MM.1S (cell line): ENCODE data around the gene ITGB3BP.

ENCODE experiments used
- DNase-seq: peaks from one replicate; pipeline ENCODE4 v3.0.0-alpha.2; 2015
- H2AFZ ChIP-seq: fragments of 300-600 bp; sonication (generic); 2 replicates; pipeline ENCODE4 v1.6.0; 2016; ENCODE audit warnings: antibody characterized with exemption, low read length
- H3F3A ChIP-seq: fragments of 300-600 bp; sonication (generic); 2 replicates; pipeline ENCODE4 v1.6.1; 2016; ENCODE audit warnings: mild to moderate bottlenecking, antibody characterized with exemption, low read length, moderate library complexity, mixed read lengths; ENCODE audit not compliant: insufficient read depth
- H3K27ac ChIP-seq: fragments of 300-600 bp; sonication (generic); 2 replicates; pipeline ENCODE4 v1.5.1; 2016; ENCODE audit warnings: mild to moderate bottlenecking, low read length
- H3K27me3 ChIP-seq: fragments of 300-600 bp; sonication (generic); replicated peaks from 2 replicates; pipeline ENCODE4 v1.6.0; 2016; ENCODE audit warnings: low read length; ENCODE audit not compliant: insufficient read depth
- H3K36me3 ChIP-seq: fragments of 300-600 bp; sonication (generic); replicated peaks from 2 replicates; pipeline ENCODE4 v1.6.1; 2016; ENCODE audit warnings: mild to moderate bottlenecking, low read length, mixed read lengths; ENCODE audit not compliant: insufficient read depth
- H3K4me1 ChIP-seq: fragments of 300-600 bp; sonication (generic); 2 replicates; pipeline ENCODE4 v1.6.1; 2016; ENCODE audit warnings: low read length, mixed read lengths
- H3K4me2 ChIP-seq: fragments of 300-600 bp; sonication (generic); 2 replicates; pipeline ENCODE4 v1.6.0; 2016; ENCODE audit warnings: low read depth, low read length
- H3K4me3 ChIP-seq: fragments of 300-600 bp; sonication (generic); 2 replicates; pipeline ENCODE4 v1.5.1; 2016; ENCODE audit warnings: low read length, mixed read lengths
- H3K79me2 ChIP-seq: fragments of 300-600 bp; sonication (generic); 2 replicates; pipeline ENCODE4 v1.6.1; 2016; ENCODE audit warnings: mixed run types, low read length, mixed read lengths
- H3K9ac ChIP-seq: fragments of 300-600 bp; sonication (generic); 2 replicates; pipeline ENCODE4 v1.6.1; 2016; ENCODE audit warnings: low read length, mixed read lengths
- H3K9me2 ChIP-seq: fragments of 300-600 bp; sonication (generic); replicated peaks from 2 replicates; pipeline ENCODE4 v1.6.1; 2016; ENCODE audit warnings: mild to moderate bottlenecking, low read length, mixed read lengths; ENCODE audit not compliant: insufficient read depth
- H3K9me3 ChIP-seq: fragments of 300-600 bp; sonication (generic); replicated peaks from 2 replicates; pipeline ENCODE4 v1.6.1; 2016; ENCODE audit warnings: mild to moderate bottlenecking, low read length, mixed read lengths; ENCODE audit not compliant: insufficient read depth
- H4K20me1 ChIP-seq: fragments of 300-600 bp; sonication (generic); 2 replicates; pipeline ENCODE4 v1.6.1; 2016; ENCODE audit warnings: mild to moderate bottlenecking, low read length, moderate library complexity, mixed read lengths; ENCODE audit not compliant: insufficient read depth
- CTCF ChIP-seq: fragments of 300-600 bp; sonication (generic); IDR thresholded peaks from 2 replicates; pipeline ENCODE4 v1.5.1; 2016; ENCODE audit warnings: antibody characterized with exemption, low read length, mixed read lengths
- EZH2 ChIP-seq: fragments of 300-600 bp; sonication (generic); optimal IDR thresholded peaks from 2 replicates; pipeline ENCODE3; 2017; ENCODE audit warnings: low read depth, mild to moderate bottlenecking, antibody characterized with exemption, low read length, mixed read lengths
- EZH2phosphoT487 ChIP-seq: fragments of 300-600 bp; sonication (generic); IDR thresholded peaks from 2 replicates; pipeline ENCODE4 v1.6.1; 2018; ENCODE audit warnings: antibody characterized with exemption, low read length

Gene ITGB3BP

GRCh38 chr1:63450416-63450815 lies 72.6 kb downstream of the ITGB3BP start:
- no peak for DNase-seq
- Histone ChIP-seq H4K20me1 (no peaks in the 10 kb centered on the region), H2AFZ (no peak overlapping the region), H3K4me1 (no peaks in the 10 kb centered on the region), H3K9me3 (no peaks in the 10 kb centered on the region), H3K36me3 (no peaks in the 10 kb centered on the region; the same call in 1 of the 2 replicates), H3K9ac (no peak overlapping the region), H3K4me3 (no peak overlapping the region), H3K9me2 (no peaks in the 10 kb centered on the region), H3K27me3 (no peaks in the 10 kb centered on the region), H3K4me2 (no peak overlapping the region), H3K79me2 (no peaks in the 10 kb centered on the region), H3F3A (no peaks in the 10 kb centered on the region), H3K27ac (no peak overlapping the region)
- TF ChIP-seq CTCF (no peak), EZH2 (no peak), EZH2phosphoT487 (no peak)

- Histone ChIP-seq H3K9me2 (no peaks in the 10 kb centered on the region), H4K20me1 (no peaks in the 10 kb centered on the region), H3K9me3 (no peaks in the 10 kb centered on the region), H3K4me1 (no peaks in the 10 kb centered on the region), H3K4me2 (no peak overlapping the region), H3K36me3 (no peaks in the 10 kb centered on the region; the same call in 1 of the 2 replicates), H2AFZ (no peak overlapping the region), H3F3A (no peaks in the 10 kb centered on the region), H3K27me3 (no peaks in the 10 kb centered on the region), H3K79me2 (no peaks in the 10 kb centered on the region), H3K9ac (no peak overlapping the region), H3K4me3 (no peak overlapping the region), H3K27ac (no peak overlapping the region)
- TF ChIP-seq CTCF (no peak), EZH2 (no peak), EZH2phosphoT487 (no peak)
- DNase-seq, result no peak
Observed at GRCh38 chr1:63448731-63449246, 74.2 kb downstream of the ITGB3BP start.

GRCh38 chr1:63442141-63442475 lies 80.9 kb downstream of the ITGB3BP start:
- Histone ChIP-seq H3K9ac (no peak overlapping the region), H4K20me1 (no peaks in the 10 kb centered on the region), H3K79me2 (no peaks in the 10 kb centered on the region), H3K36me3 (no peaks in the 10 kb centered on the region; the same call in 1 of the 2 replicates), H3K4me3 (no peak overlapping the region), H3K27me3 (no peaks in the 10 kb centered on the region), H3K27ac (no peak overlapping the region), H3F3A (no peaks in the 10 kb centered on the region), H2AFZ (no peak overlapping the region), H3K4me1 (no peaks in the 10 kb centered on the region), H3K9me2 (no peaks in the 10 kb centered on the region), H3K4me2 (no peak overlapping the region), H3K9me3 (no peaks in the 10 kb centered on the region)
- TF ChIP-seq EZH2phosphoT487 (no peak), CTCF (no peak), EZH2 (no peak)
- DNase-seq, result no peak
